Measurements from ENCODE around the gene DXO.
A peak's percentile ranks its signal among the peaks of the same experiment; 100 is the strongest.
"Not testable (repeated sequence)": the region's sequence is repeated elsewhere in the genome, so short reads cannot be mapped to it uniquely, and the experiment has no call there.

Gene DXO

GRCh38 chr6:31971993-31972708 lies at the start of gene DXO:
Gene DXO (minus strand): TSS chr6:31972138. CDS start chr6:31971675, 463 bp downstream.
- DNase-seq (ENCODE audit: low spot score) = peak; percentile 98

- DNase-seq (ENCODE audit: low spot score) = not testable (repeated sequence)
These were observed 42.6 kb upstream of the DXO start, which contains the start of gene C4B for GRCh38 chr6:32014547-32014946. Gene C4B (plus strand): TSS chr6:32014795. CDS start chr6:32014846, 51 bp downstream.

GRCh38 chr6:32013738-32014137 lies 41.8 kb upstream of the DXO start:
- not testable (repeated sequence) for DNase-seq (ENCODE audit: low spot score)

- DNase-seq (ENCODE audit: low spot score) = not testable (repeated sequence)
These were observed 41.1 kb upstream of the DXO start for GRCh38 chr6:32012941-32013617.

- DNase-seq (ENCODE audit: low spot score) = not testable (repeated sequence)
These were observed 39.1 kb upstream of the DXO start for GRCh38 chr6:32010856-32011530.

- DNase-seq (ENCODE audit: low spot score) = not testable (repeated sequence)
These were observed 37.6 kb upstream of the DXO start for GRCh38 chr6:32009537-32009936.

- DNase-seq (ENCODE audit: low spot score) = not testable (repeated sequence)
These were observed 36.7 kb upstream of the DXO start for GRCh38 chr6:32008616-32009015.

GRCh38 chr6:32008037-32008436 lies 36.1 kb upstream of the DXO start:
- DNase-seq (ENCODE audit: low spot score) = not testable (repeated sequence)

- DNase-seq (ENCODE audit: low spot score) = not testable (repeated sequence)
These were observed 35.1 kb upstream of the DXO start for GRCh38 chr6:32007086-32007485.

- not testable (repeated sequence) for DNase-seq (ENCODE audit: low spot score)
These were observed 34.1 kb upstream of the DXO start for GRCh38 chr6:32005991-32006529.

- DNase-seq (ENCODE audit: low spot score) = not testable (repeated sequence)
These were observed 33.6 kb upstream of the DXO start for GRCh38 chr6:32005538-32005880.

- DNase-seq (ENCODE audit: low spot score) = not testable (repeated sequence)
These were observed 33.1 kb upstream of the DXO start for GRCh38 chr6:32004864-32005537.

GRCh38 chr6:32004393-32004792 lies 32.5 kb upstream of the DXO start:
- not testable (repeated sequence) for DNase-seq (ENCODE audit: low spot score)

- not testable (repeated sequence) for DNase-seq (ENCODE audit: low spot score)
These were observed 31.4 kb upstream of the DXO start for GRCh38 chr6:32003301-32003700.

- not testable (repeated sequence) for DNase-seq (ENCODE audit: low spot score)
These were observed 30.8 kb upstream of the DXO start for GRCh38 chr6:32002546-32003268.

GRCh38 chr6:31996385-31996784 lies 24.4 kb upstream of the DXO start:
- DNase-seq (ENCODE audit: low spot score) = not testable (repeated sequence)

- not testable (repeated sequence) for DNase-seq (ENCODE audit: low spot score)
These were observed 22.5 kb upstream of the DXO start for GRCh38 chr6:31994421-31994820.

- DNase-seq (ENCODE audit: low spot score) = not testable (repeated sequence)
These were observed 17.4 kb upstream of the DXO start for GRCh38 chr6:31989363-31989762.

- not testable (repeated sequence) for DNase-seq (ENCODE audit: low spot score)
These were observed 9.8 kb upstream of the DXO start, which contains the start of gene C4A for GRCh38 chr6:31981744-31982143. Gene C4A (plus strand): TSS chr6:31982057. CDS start chr6:31982108, 51 bp downstream.

- DNase-seq (ENCODE audit: low spot score) = not testable (repeated sequence)
These were observed 9.1 kb upstream of the DXO start for GRCh38 chr6:31980998-31981397.
